ENCODE results near the gene GPR63.

DNA sequence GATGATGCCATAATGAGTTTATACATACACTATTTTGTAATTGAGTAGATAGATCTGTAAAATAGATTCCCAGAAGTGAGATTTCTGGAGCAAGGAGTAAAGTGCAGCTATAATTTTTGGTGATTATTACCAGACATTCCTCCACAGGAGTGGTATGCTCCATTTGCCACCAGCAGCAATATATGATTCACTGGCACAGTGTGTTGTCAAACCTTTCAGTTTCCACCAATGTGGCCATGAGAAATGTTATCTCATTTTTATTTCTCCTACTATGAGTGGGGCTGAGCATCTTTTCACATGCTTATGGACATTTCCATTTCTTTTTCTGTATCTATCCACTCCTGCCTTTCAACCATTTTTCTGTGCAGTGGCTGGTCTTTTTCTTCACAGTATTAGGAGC, 70.5 kb downstream of the GPR63 start:
- TF ChIP-seq, protein P1, sequence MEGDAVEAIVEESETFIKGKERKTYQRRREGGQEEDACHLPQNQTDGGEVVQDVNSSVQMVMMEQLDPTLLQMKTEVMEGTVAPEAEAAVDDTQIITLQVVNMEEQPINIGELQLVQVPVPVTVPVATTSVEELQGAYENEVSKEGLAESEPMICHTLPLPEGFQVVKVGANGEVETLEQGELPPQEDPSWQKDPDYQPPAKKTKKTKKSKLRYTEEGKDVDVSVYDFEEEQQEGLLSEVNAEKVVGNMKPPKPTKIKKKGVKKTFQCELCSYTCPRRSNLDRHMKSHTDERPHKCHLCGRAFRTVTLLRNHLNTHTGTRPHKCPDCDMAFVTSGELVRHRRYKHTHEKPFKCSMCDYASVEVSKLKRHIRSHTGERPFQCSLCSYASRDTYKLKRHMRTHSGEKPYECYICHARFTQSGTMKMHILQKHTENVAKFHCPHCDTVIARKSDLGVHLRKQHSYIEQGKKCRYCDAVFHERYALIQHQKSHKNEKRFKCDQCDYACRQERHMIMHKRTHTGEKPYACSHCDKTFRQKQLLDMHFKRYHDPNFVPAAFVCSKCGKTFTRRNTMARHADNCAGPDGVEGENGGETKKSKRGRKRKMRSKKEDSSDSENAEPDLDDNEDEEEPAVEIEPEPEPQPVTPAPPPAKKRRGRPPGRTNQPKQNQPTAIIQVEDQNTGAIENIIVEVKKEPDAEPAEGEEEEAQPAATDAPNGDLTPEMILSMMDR (IDR thresholded peaks at IDR 0.05): no peak
- TF ChIP-seq ZFX (IDR thresholded peaks at IDR 0.05; ENCODE audit: borderline replicate concordance): no peak

Measured in 22Rv1 (cell line).